HepG2 (cell line): ENCODE results near the gene BIRC3. TPM values are rescaled to one million over a fixed set of nuclear protein-coding genes. Genes with fewer than 3 reads are reported as not detected.

ENCODE experiments used
- DMTF1 ChIP-seq: sonication (generic); formaldehyde crosslinking; IDR thresholded peaks from 2 replicates; pipeline ENCODE4 v1.4.0; 2020; ENCODE audit warnings: mild to moderate bottlenecking, missing genetic modification reagents
- ELF4 ChIP-seq: sonication (generic); formaldehyde crosslinking; IDR thresholded peaks from 2 replicates; pipeline ENCODE4 v1.5.0; 2020; ENCODE audit warnings: missing genetic modification reagents, mild to moderate bottlenecking, moderate library complexity, borderline replicate concordance
- FOXP4 ChIP-seq: sonication (generic); formaldehyde crosslinking; IDR thresholded peaks from 2 replicates; pipeline ENCODE4 v1.4.0; 2020; ENCODE audit warnings: missing genetic modification reagents
- HES4 ChIP-seq: sonication (generic); formaldehyde crosslinking; IDR thresholded peaks from 2 replicates; pipeline ENCODE4 v1.9.0; 2021; ENCODE audit warnings: mild to moderate bottlenecking, missing genetic modification reagents, borderline replicate concordance
- HNF4A ChIP-seq: sonication (generic); formaldehyde crosslinking; IDR thresholded peaks from 2 replicates; pipeline ENCODE4 v1.4.0; 2020; ENCODE audit warnings: missing genetic modification reagents
- HNRNPL ChIP-seq: fragments of 200-400 bp; formaldehyde crosslinking; IDR thresholded peaks from 2 replicates; pipeline ENCODE4 v1.6.1; 2017; ENCODE audit warnings: mild to moderate bottlenecking, low read depth, low read length
- KLF11 ChIP-seq: IDR thresholded peaks from 2 replicates; pipeline ENCODE4 v1.6.1; 2016; ENCODE audit warnings: missing compliant biosample characterization
- MBNL3 ChIP-seq: fragments of 250-450 bp; sonication (Bioruptor Pico); conservative IDR thresholded peaks from 2 replicates; pipeline ENCODE4 v1.8.0; 2022; ENCODE audit warnings: mild to moderate bottlenecking, inconsistent platforms
- PPARG ChIP-seq: conservative IDR thresholded peaks from 2 replicates; pipeline ENCODE4 v1.6.1; 2016; ENCODE audit warnings: missing biosample characterization, missing genetic modification reagents
- SNAPC2 ChIP-seq: sonication (generic); formaldehyde crosslinking; IDR thresholded peaks from 2 replicates; pipeline ENCODE4 v1.8.1; 2022; ENCODE audit warnings: mild to moderate bottlenecking, missing genetic modification reagents
- YY1 ChIP-seq: IDR thresholded peaks from 2 replicates; pipeline ENCODE4 v1.6.1; 2011; ENCODE audit warnings: low read length, low read depth, moderate library complexity, mild to moderate bottlenecking; ENCODE audit not compliant: insufficient read depth, insufficient replicate concordance
- ZBTB42 ChIP-seq: sonication (generic); formaldehyde crosslinking; IDR thresholded peaks from 2 replicates; pipeline ENCODE4 v1.5.0; 2020; ENCODE audit warnings: mild to moderate bottlenecking, missing genetic modification reagents
- ZNF143 ChIP-seq: sonication (generic); formaldehyde crosslinking; IDR thresholded peaks from 2 replicates; pipeline ENCODE4 v1.4.0; 2020; ENCODE audit warnings: missing genetic modification reagents
- ZNF30 ChIP-seq: sonication (generic); formaldehyde crosslinking; IDR thresholded peaks from 2 replicates; pipeline ENCODE4 v1.5.0; 2020; ENCODE audit warnings: mild to moderate bottlenecking, missing genetic modification reagents
- ZNF318 ChIP-seq: sonication (generic); formaldehyde crosslinking; IDR thresholded peaks from 2 replicates; pipeline ENCODE4 v1.4.0; 2020; ENCODE audit warnings: mild to moderate bottlenecking, missing genetic modification reagents
- ZNF615 ChIP-seq: sonication (generic); formaldehyde crosslinking; IDR thresholded peaks from 2 replicates; pipeline ENCODE4 v1.5.0; 2020; ENCODE audit warnings: mild to moderate bottlenecking, missing genetic modification reagents, borderline replicate concordance
- polyA plus RNA-seq, 8 experiments: library from polyadenylated mRNA; depleted of rRNA in 3 of 8; stranded (reverse) in 7 of 8; unstranded in 1 of 8; fragments of >200 nt; fragmentation: Illumina TruSeq in 4 of 8; extraction: Trizol in 4 of 8; gene quantifications; 2 replicates each; pipeline versions ENCODE4 v1.2.1 to v1.2.3, GENCODE V29; 2011 to 2016; ENCODE audit warnings: low read depth in 4 of 8, missing spikeins in 1 of 8, mixed read lengths in 1 of 8; ENCODE audit not compliant: insufficient read depth in 1 of 8
- total RNA-seq, 5 experiments: library from RNA; depleted of rRNA; stranded (reverse); fragments of >200 nt; fragmentation: Illumina TruSeq; extraction: Trizol; gene quantifications; 2 replicates each; pipeline ENCODE4 v1.2.3, GENCODE V29; 2016; ENCODE audit warnings: low read depth in 1 of 5

BIRC3 gene
- total and polyA plus RNA-seq, 2 of the 13 experiments (the other 11 are each of a cell fraction or from before 2014, with no cell fraction given), result 0.41 to 4.2 TPM

- no peak for TF ChIP-seq ZNF143 (CRISPR knock-in tag)
- TF ChIP-seq ZBTB42 (CRISPR knock-in tag), result no peak
- TF ChIP-seq KLF11 (CRISPR knock-in tag), result no peak
- TF ChIP-seq YY1, result no peak
- TF ChIP-seq ZNF318 (CRISPR knock-in tag), result no peak
- TF ChIP-seq FOXP4 (CRISPR knock-in tag), result peak; percentile 31; the same call in 1 of the 2 replicates
- TF ChIP-seq ZNF615 (CRISPR knock-in tag), result no peak
- TF ChIP-seq HNF4A, result no peak
- no peak for TF ChIP-seq ELF4 (CRISPR knock-in tag)
- no peak for TF ChIP-seq HNRNPL
- no peak for TF ChIP-seq SNAPC2
- no peak for TF ChIP-seq MBNL3 (CRISPR knock-in tag)
- no peak for TF ChIP-seq DMTF1
- TF ChIP-seq PPARG (CRISPR knock-in tag), result 0 out of 2 replicates have a peak, but pooled peaks have one; percentile 22
- no peak for TF ChIP-seq HES4
- TF ChIP-seq ZNF30 (CRISPR knock-in tag), result no peak
Measured at GRCh38 chr11:102268083-102268984, 49.0 kb upstream of the BIRC3 start (continued).
